Mesenchymal stem cell (in vitro differentiated cells and primary cell): Measurements from ENCODE around the gene ALDH1L1.

Experiments
- DNase-seq: peaks from one replicate; pipeline ENCODE4 v3.0.0-alpha.2; 2013
- H2AFZ ChIP-seq: one replicate; pipeline ENCODE4 v1.6.1; 2013; ENCODE audit warnings: low read depth, mild to moderate bottlenecking, control low read depth, inconsistent platforms, low read length, moderate library complexity
- H2AK5ac ChIP-seq: 2 replicates; pipeline ENCODE4 v1.6.1; 2013; ENCODE audit warnings: low read length, moderate library complexity, mild to moderate bottlenecking, inconsistent platforms; ENCODE audit not compliant: severe bottlenecking
- H2BK120ac ChIP-seq: one replicate; pipeline ENCODE4 v1.6.1; 2013; ENCODE audit warnings: low read depth, mild to moderate bottlenecking, inconsistent platforms, low read length, moderate library complexity
- H2BK12ac ChIP-seq, 2 experiments: one replicate each; pipeline ENCODE4 v1.6.1; 2013; ENCODE audit warnings: inconsistent platforms in 2 of 2, low read length in 2 of 2, mild to moderate bottlenecking in 2 of 2, moderate library complexity in 2 of 2, control low read depth in 1 of 2
- H2BK15ac ChIP-seq: one replicate; pipeline ENCODE4 v1.6.1; 2013; ENCODE audit warnings: mild to moderate bottlenecking, low read depth, inconsistent platforms; ENCODE audit not compliant: poor library complexity, severe bottlenecking
- H2BK5ac ChIP-seq: 2 replicates; pipeline ENCODE4 v1.6.1; 2013; ENCODE audit warnings: low read depth, mild to moderate bottlenecking, low read length, control low read depth, inconsistent platforms; ENCODE audit not compliant: poor library complexity, severe bottlenecking
- H3K14ac ChIP-seq, 2 experiments: one replicate each; pipeline ENCODE4 v1.6.1; 2013; ENCODE audit warnings: inconsistent platforms in 2 of 2, low read length in 2 of 2, control low read depth in 1 of 2, mild to moderate bottlenecking in 1 of 2, moderate library complexity in 1 of 2
- H3K18ac ChIP-seq, 2 experiments: one replicate each; pipeline ENCODE4 v1.6.1; 2013; ENCODE audit warnings: inconsistent platforms in 2 of 2, low read length in 2 of 2, control low read depth in 1 of 2, low read depth in 1 of 2, mild to moderate bottlenecking in 1 of 2
- H3K23ac ChIP-seq, 2 experiments: one replicate each; pipeline ENCODE4 v1.6.1; 2013; ENCODE audit warnings: inconsistent platforms in 2 of 2, low read length in 2 of 2, mild to moderate bottlenecking in 2 of 2, moderate library complexity in 2 of 2, control low read depth in 1 of 2
- H3K27ac ChIP-seq: 2 replicates; pipeline ENCODE4 v1.5.1; 2013; ENCODE audit warnings: mild to moderate bottlenecking, moderate library complexity, low read length, control low read depth, inconsistent platforms; ENCODE audit not compliant: poor library complexity, severe bottlenecking
- H3K27me3 ChIP-seq, 2 experiments: 2 replicates each; pipeline versions ENCODE4 v1.6.1 to v1.7.0; 2013; ENCODE audit warnings: low read length in 2 of 2, mild to moderate bottlenecking in 2 of 2, moderate library complexity in 2 of 2, control low read depth in 1 of 2, inconsistent platforms in 1 of 2; ENCODE audit not compliant: control insufficient read depth in 1 of 2, insufficient read depth in 1 of 2
- H3K36me3 ChIP-seq, 2 experiments: 2 replicates each; pipeline versions ENCODE4 v1.6.1 to v1.7.0; 2013; ENCODE audit warnings: low read length in 2 of 2, control low read depth in 1 of 2, inconsistent platforms in 1 of 2, low read depth in 1 of 2, mild to moderate bottlenecking in 1 of 2; ENCODE audit not compliant: insufficient read depth in 2 of 2, control insufficient read depth in 1 of 2
- H3K4ac ChIP-seq, 2 experiments: one replicate each; pipeline ENCODE4 v1.6.1; 2013; ENCODE audit warnings: inconsistent platforms in 2 of 2, low read length in 2 of 2, mild to moderate bottlenecking in 2 of 2, moderate library complexity in 2 of 2, control low read depth in 1 of 2, low read depth in 1 of 2
- H3K4me1 ChIP-seq: 2 replicates; pipeline ENCODE4 v1.6.1; 2013; ENCODE audit warnings: low read depth, low read length, control low read depth; ENCODE audit not compliant: control insufficient read depth, insufficient read depth
- H3K4me2 ChIP-seq: 2 replicates; pipeline ENCODE4 v1.6.1; 2013; ENCODE audit warnings: low read length, mild to moderate bottlenecking, inconsistent platforms; ENCODE audit not compliant: poor library complexity, severe bottlenecking
- H3K4me3 ChIP-seq, 2 experiments: 2 replicates each; pipeline versions ENCODE4 v1.5.1 to v1.7.0; 2013; ENCODE audit warnings: low read length in 2 of 2, mild to moderate bottlenecking in 2 of 2, control low read depth in 1 of 2, low read depth in 1 of 2; ENCODE audit not compliant: insufficient read depth in 1 of 2
- H3K79me1 ChIP-seq: replicated peaks from 2 replicates; pipeline ENCODE4 v1.6.1; 2013; ENCODE audit warnings: mild to moderate bottlenecking, control low read depth, low read length, inconsistent platforms; ENCODE audit not compliant: poor library complexity, severe bottlenecking
- H3K9ac ChIP-seq: 2 replicates; pipeline ENCODE4 v1.7.0; 2013; ENCODE audit warnings: mild to moderate bottlenecking, low read length, moderate library complexity
- H3K9me3 ChIP-seq: 2 replicates; pipeline ENCODE4 v1.7.0; 2013; ENCODE audit warnings: mild to moderate bottlenecking, low read length; ENCODE audit not compliant: control insufficient read depth
- H4K8ac ChIP-seq: one replicate; pipeline ENCODE4 v1.6.1; 2013; ENCODE audit warnings: inconsistent platforms, mild to moderate bottlenecking, low read length, moderate library complexity
- H4K91ac ChIP-seq: one replicate; pipeline ENCODE4 v1.6.1; 2013; ENCODE audit warnings: mild to moderate bottlenecking, low read length, inconsistent platforms
- WGBS: methylation state at CpG from one replicate; pipeline ENCODE4 v1.1.7; 2013; ENCODE audit warnings: mixed read lengths; 5-methylcytosine and 5-hydroxymethylcytosine counted together

Gene ALDH1L1

DNA sequence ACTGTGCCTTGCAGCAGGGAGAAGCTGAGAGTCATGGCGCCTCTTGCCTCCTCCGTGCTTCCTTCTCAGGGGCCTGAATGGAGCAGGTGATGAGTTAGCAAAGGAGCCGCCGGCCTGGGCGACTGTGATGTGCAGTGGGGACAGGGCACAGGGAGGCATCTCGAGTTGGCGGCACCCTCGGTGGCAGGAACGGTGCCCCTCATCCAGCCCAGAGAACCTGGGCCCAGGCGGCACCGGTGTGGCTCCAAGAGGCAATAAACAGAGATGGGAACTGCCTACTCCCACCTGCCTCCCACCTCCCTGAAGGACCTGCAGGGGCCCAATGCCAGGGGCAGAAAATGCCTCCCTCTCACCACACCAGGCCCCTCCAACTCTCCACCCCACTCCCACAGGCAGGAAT is 102.6 kb downstream of the ALDH1L1 start:
- Histone ChIP-seq H4K91ac (peak overlapping the region; percentile 53), H3K23ac (no peak overlapping the region), H2BK5ac (no peak overlapping the region), H3K4me3 (no peak overlapping the region), H2AFZ (no peak overlapping the region), H3K4me1 (peaks cover 5% of the 10 kb centered on the region), H2AK5ac (no peak overlapping the region), H3K9me3 (peaks cover 3% of the 10 kb centered on the region), H3K18ac (no peak overlapping the region), H4K8ac (no peak overlapping the region), H3K9ac (no peak overlapping the region), H3K27me3 (no peaks in the 10 kb centered on the region), H3K4me2 (no peak overlapping the region), H2BK15ac (no peak overlapping the region), H3K4ac (no peak overlapping the region), H2BK12ac (no peak overlapping the region), H3K27ac (no peak overlapping the region), H3K14ac (peak overlapping the region in 1 of 2 experiments; percentile 12), H2BK120ac (no peak overlapping the region), H3K79me1 (peaks cover 10% of the 10 kb centered on the region), H3K36me3 (no peaks in the 10 kb centered on the region)
- 100% methylated on average over 8 of the region's 11 CpGs for whole genome bisulfite sequencing
- no peak for DNase-seq

DNA sequence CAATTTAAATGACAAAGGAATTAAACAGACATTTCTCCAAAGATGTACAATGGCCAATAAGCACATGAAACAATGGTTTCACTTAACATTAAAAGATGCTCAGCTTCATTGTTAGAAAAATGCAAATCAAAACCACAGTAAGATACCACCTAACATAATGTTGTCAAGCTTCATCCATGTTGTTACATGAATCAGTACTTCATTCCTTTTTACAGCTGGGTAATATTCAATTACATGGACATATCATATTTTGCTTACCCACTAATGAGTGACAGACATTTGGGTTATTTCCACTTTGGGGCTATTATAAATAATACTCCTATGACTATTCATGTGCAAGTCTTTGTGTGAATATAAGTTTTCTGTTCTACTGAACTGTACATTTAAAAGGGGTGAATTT is 104.2 kb downstream of the ALDH1L1 start:
- Histone ChIP-seq H2BK15ac (no peak overlapping the region), H2AFZ (no peak overlapping the region), H2BK5ac (no peak overlapping the region), H3K4me3 (no peak overlapping the region), H3K23ac (no peak overlapping the region), H2BK120ac (no peak overlapping the region), H2BK12ac (no peak overlapping the region), H3K9me3 (peaks cover 3% of the 10 kb centered on the region), H4K91ac (no peak overlapping the region), H3K9ac (no peak overlapping the region), H3K27ac (no peak overlapping the region), H3K14ac (no peak overlapping the region), H3K4ac (no peak overlapping the region), H2AK5ac (no peak overlapping the region), H3K18ac (no peak overlapping the region), H3K4me1 (no peaks in the 10 kb centered on the region), H3K36me3 (no peaks in the 10 kb centered on the region), H3K4me2 (no peak overlapping the region), H3K79me1 (peaks cover 11% of the 10 kb centered on the region), H4K8ac (no peak overlapping the region), H3K27me3 (no peaks in the 10 kb centered on the region)
- no peak for DNase-seq

DNA sequence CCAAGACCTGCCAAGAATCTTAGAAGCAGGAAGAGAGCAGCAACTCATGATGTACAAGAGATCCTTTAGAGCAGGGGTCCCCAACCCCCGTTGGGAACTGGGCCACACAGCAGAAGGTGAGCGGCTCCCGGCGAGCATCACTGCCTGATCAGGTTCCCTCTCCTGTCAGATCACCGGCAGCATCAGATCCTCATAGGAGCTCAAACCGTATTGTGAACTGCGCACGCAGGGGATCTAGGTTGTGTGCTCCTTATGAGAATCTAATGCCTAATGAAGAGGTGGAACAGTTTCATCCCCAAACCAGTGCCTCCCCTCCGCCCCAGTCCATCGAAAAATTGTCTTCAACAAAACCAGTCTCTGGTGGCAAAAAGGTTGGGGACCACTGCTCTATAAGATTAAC is 110.2 kb downstream of the ALDH1L1 start:
- no peaks in the 10 kb centered on the region for H3K4me1 ChIP-seq
- no peak overlapping the region for H2BK120ac ChIP-seq
- no peak overlapping the region for H2BK15ac ChIP-seq
- no peak overlapping the region for H4K91ac ChIP-seq
- no peak overlapping the region for H3K14ac ChIP-seq
- H3K36me3 ChIP-seq, result peaks cover 0 to 5% of the 10 kb centered on the region in 2 experiments
- H2BK12ac ChIP-seq, result no peak overlapping the region
- H2AFZ ChIP-seq, result no peak overlapping the region
- H3K4me3 ChIP-seq, result no peak overlapping the region
- no peak overlapping the region for H3K23ac ChIP-seq
- H4K8ac ChIP-seq, result no peak overlapping the region
- no peak for DNase-seq
- H3K9me3 ChIP-seq, result peaks cover 3% of the 10 kb centered on the region
- no peaks in the 10 kb centered on the region for H3K27me3 ChIP-seq
- no peak overlapping the region for H2BK5ac ChIP-seq
- H3K18ac ChIP-seq, result no peak overlapping the region
- H3K27ac ChIP-seq, result no peak overlapping the region
- no peak overlapping the region for H3K9ac ChIP-seq
- H3K4ac ChIP-seq, result no peak overlapping the region
- WGBS, result 92% methylated on average over 10 of the region's 10 CpGs
- H3K4me2 ChIP-seq, result no peak overlapping the region
- peaks cover 16% of the 10 kb centered on the region for H3K79me1 ChIP-seq
- no peak overlapping the region for H2AK5ac ChIP-seq

DNA sequence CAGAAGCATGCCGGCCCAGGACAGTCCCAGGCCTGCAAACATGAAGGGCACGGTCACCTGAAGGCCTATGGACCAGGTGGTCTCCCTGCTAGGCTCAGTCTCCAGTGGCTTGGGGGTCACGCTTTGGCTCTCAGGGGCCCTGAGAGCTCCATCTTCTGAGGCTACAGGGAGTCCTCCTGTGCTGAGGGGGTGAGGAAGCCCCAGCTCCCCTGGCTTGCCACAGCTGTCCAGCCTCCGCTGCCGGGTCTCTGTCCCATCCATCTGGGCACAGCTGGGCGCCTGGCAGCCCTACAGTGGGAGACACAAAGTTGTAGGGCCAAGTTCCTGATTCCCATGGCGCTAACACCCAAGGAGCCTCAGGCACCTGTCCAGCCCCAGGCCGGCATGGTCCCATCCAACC is 112.4 kb downstream of the ALDH1L1 start:
- H3K14ac ChIP-seq, result no peak overlapping the region
- no peak overlapping the region for H2BK5ac ChIP-seq
- H2BK12ac ChIP-seq, result no peak overlapping the region
- H3K27ac ChIP-seq, result no peak overlapping the region
- no peak overlapping the region for H3K9ac ChIP-seq
- no peaks in the 10 kb centered on the region for H3K27me3 ChIP-seq
- no peak overlapping the region for H2BK120ac ChIP-seq
- WGBS, result 98% methylated on average over 8 of the region's 8 CpGs
- no peaks in the 10 kb centered on the region for H3K4me1 ChIP-seq
- H2BK15ac ChIP-seq, result no peak overlapping the region
- H3K79me1 ChIP-seq, result peaks cover 16% of the 10 kb centered on the region
- peaks cover 0 to 10% of the 10 kb centered on the region in 2 experiments for H3K36me3 ChIP-seq
- H2AFZ ChIP-seq, result no peak overlapping the region
- no peak overlapping the region for H2AK5ac ChIP-seq
- H4K91ac ChIP-seq, result no peak overlapping the region
- H3K4me2 ChIP-seq, result no peak overlapping the region
- no peak overlapping the region for H3K23ac ChIP-seq
- no peak overlapping the region for H3K4me3 ChIP-seq
- no peak for DNase-seq
- no peak overlapping the region for H3K4ac ChIP-seq
- H3K9me3 ChIP-seq, result no peaks in the 10 kb centered on the region
- no peak overlapping the region for H3K18ac ChIP-seq
- H4K8ac ChIP-seq, result no peak overlapping the region
